ENCODE measurements around the gene PPM1M. TPM values are rescaled to one million over a fixed set of nuclear protein-coding genes. Genes with fewer than 3 reads are reported as not detected.
A peak's percentile ranks its signal among the peaks of the same experiment; 100 is the strongest.

Gene PPM1M
- total RNA-seq, 1 donor from 2014 or later: 59.5 TPM

DNA sequence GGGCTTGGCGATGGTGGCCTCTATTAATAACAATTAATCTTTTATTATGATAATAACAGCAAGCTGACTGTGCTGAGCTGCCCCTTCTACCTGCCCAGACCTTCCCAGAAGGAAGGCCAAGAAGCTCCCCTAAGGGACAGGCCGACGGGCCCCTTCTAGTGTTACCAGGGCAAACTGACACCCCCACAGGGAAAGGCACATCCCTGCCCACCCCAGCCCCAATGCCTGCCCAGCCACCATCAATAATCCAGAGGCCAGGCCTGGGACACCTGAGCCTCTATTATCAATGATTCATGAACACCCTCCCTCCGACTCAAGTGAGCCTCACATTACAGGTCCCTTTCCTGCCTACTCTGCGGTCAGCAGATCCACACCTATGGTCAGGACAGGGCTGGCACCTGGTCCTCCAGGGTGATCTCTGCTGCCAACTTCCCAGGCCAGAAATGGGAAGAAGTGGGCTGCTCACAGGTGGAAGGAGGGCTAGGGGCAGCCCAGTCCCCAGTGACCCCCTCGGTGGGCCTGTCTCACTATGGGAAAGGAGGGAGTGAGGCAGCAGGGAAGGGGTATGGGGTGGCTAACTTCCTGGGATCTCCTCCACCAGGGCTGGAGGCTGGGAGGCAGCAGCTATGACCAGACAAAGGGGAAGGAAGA, 8.4 kb upstream of the PPM1M start:
- Mint-ChIP-seq H3K4me3 (peak overlapping the region; percentile 73), H3K27me3 (ENCODE audit: insufficient read depth) (no peaks in the 10 kb centered on the region), H3K9me3 (no peaks in the 10 kb centered on the region), H3K27ac (peak overlapping the region; percentile 73), H3K4me1 (ENCODE audit: low read depth) (peaks cover 69% of the 10 kb centered on the region), H3K36me3 (ENCODE audit: low read depth) (peaks cover 15% of the 10 kb centered on the region)
- intact Hi-C loops (cut with micrococcal nuclease): no loop called here
- no peak for DNase-seq (ENCODE audit: low spot score)

DNA sequence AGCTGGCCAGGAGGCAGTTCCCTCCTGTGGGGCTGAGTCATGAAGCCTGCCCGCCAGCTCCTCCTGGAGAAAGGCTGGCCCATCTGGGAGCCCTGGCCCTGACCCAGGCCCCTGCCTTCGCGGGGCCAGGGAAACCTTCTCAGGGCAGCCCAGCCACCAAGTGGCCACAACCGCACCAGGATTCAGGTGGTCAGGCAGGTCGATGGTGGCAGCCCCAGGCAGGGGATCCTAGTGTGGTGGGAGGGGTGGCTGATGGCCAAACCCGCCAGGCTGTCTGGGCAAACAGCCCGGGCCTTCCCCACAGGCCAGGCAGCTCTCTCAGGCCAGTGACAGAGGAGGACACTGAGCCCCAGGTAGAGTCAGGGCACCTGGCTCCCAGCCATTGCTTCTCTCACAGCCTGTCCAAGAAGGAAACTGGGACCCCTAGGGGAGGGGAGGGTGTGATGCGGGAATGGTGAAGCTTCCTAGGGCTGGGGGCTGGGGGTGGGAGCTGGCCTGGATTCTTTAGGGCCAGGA, 7.8 kb upstream of the PPM1M start:
- H3K27ac Mint-ChIP-seq: peak overlapping the region; percentile 73
- H3K9me3 Mint-ChIP-seq: no peaks in the 10 kb centered on the region
- H3K27me3 Mint-ChIP-seq (ENCODE audit: insufficient read depth): no peaks in the 10 kb centered on the region
- no peak for DNase-seq (ENCODE audit: low spot score)
- intact Hi-C loops (cut with micrococcal nuclease): no loop called here
- peaks cover 66% of the 10 kb centered on the region for H3K4me1 Mint-ChIP-seq (ENCODE audit: low read depth)
- H3K36me3 Mint-ChIP-seq (ENCODE audit: low read depth): peaks cover 15% of the 10 kb centered on the region
- H3K4me3 Mint-ChIP-seq: peak overlapping the region; percentile 95

DNA sequence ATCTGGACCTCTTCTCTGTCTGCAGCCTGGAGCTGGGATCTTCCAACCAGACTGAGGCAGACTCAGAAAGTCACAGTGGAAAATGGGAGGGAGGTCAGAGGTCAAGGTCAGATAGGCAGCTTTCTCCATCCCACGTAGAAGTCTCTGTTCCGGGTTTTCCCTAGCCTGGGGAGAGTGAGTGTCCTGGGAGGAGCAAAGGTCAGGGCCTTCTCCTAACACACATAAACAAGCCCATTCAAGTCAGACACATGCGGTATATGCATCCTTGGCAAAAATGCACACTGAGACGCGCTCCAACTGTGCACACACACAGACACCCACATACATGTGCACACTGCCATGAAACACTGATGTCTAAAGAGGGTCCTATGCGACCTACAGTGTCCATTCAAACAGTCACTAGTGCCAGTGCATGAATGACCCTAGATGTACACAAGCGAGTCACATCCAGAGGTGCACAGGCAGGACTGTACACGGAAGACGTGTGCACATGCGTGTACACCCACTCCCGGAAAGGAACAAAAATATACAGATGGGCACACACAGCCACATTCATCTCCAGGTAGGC, 7.3 kb upstream of the PPM1M start:
- H3K36me3 Mint-ChIP-seq (ENCODE audit: low read depth): peaks cover 15% of the 10 kb centered on the region
- no peak for DNase-seq (ENCODE audit: low spot score)
- peaks cover 71% of the 10 kb centered on the region for H3K4me1 Mint-ChIP-seq (ENCODE audit: low read depth)
- H3K27me3 Mint-ChIP-seq (ENCODE audit: insufficient read depth): no peaks in the 10 kb centered on the region
- intact Hi-C loops (cut with micrococcal nuclease): no loop called here
- peak overlapping the region; percentile 95 for H3K4me3 Mint-ChIP-seq
- peaks cover under 1% of the 10 kb centered on the region for H3K9me3 Mint-ChIP-seq
- H3K27ac Mint-ChIP-seq: peak overlapping the region; percentile 94

DNA sequence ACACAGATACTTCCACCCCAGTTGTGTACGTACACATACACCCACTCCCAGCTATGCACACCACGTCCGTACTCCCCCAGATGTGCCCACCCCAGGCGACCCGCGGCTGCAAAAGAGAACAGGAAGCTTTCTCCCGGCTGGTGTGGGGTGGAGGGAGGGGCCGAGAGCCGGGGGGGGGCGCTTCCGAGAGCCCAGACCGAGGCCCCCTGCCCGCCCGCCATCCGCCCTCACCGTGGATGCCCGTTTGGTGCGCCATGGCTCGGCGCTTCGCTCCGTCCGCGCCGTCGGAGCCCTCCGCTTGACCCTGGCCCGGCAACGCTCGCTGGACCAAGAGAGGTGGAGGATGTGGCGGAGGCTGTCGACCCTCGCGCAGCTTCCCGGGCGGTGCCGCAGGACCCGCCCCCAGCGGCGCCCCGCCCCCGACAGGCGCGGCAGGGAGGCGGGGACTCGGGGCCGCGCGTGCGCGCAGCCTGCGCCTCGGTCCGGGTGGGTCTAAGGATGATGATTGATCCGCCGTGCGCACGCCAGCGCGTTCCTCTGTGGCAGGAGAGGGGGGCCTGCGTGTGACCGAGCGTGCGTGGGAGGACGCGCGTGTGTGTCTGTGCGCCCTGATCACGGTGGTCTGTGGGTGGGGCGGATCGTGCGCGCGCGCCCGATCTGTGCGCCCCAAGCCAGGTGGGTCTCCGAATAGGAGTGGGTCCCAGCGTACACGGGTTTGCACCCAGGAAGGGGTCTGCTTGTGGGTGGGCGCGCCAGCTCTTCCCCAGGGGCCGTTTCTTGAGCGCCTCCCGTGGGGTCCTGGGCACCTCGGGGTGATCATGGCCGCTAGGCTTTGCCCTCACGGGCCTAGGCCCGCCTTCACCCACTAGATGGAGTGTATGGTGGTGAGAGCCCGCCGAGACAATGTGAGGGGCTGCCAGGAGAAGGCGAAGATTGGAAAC, 6.5 kb upstream of the PPM1M start, which contains the start of gene TWF2:
Gene TWF2 (minus strand): TSS at position 398 of the 941 bp plus-strand sequence. CDS start 142 bp downstream, at position 256.
- Mint-ChIP-seq H3K4me1 (ENCODE audit: low read depth) (peaks cover 75% of the 10 kb centered on the region), H3K27me3 (ENCODE audit: insufficient read depth) (no peaks in the 10 kb centered on the region), H3K36me3 (ENCODE audit: low read depth) (peaks cover 15% of the 10 kb centered on the region), H3K27ac (peak within 1 kb of the TSS; percentile 98), H3K4me3 (peak within 1 kb of the TSS; percentile 95), H3K9me3 (peaks cover 3% of the 10 kb centered on the region)
- DNase-seq (ENCODE audit: low spot score): peak; percentile 87
- intact Hi-C loops (cut with micrococcal nuclease): loop anchor here (1.0 kb wide), 5 partner anchors 14 to 182 kb away; partner anchors contain the start of gene ALAS1

DNA sequence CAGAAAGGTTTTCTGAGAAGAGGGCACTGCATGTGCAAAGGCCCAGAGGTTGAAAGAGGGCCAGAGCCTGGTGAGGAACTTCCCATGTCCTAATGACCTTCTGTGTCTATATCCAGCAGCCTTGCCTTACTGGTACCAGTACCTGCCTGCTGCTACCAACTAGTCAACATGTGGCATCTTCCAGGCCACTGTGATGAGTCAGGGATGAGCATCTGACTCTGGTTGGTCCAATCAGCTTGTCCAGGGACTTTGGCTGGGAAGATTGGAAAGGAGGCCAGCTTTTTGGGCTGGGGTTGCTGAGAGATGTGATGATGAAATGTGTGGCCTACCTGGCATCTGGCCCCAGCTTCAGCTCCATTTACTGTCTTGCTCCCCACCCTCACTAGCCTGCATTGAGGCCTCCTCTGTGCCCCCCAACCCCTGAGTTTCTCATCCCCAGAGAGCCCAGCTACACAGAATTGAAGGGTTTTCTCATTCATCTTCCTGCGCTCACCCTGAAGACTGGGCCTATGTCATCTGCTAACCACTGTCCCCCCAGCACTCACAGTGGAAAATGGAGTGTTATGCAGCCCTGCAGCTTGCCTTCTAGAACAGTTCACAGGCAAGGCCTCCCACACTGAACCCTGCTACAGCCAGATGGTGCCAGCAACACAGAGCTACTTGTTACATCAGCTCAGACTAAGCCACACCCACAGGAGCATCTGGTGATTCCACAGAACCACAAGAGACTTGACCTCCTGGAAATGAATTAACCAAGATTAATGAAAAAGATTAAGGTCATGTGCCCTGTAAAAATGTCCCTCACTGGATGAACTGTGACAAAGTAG, 5.3 kb upstream of the PPM1M start:
- H3K9me3 Mint-ChIP-seq: peaks cover 3% of the 10 kb centered on the region
- peaks cover 78% of the 10 kb centered on the region for H3K4me1 Mint-ChIP-seq (ENCODE audit: low read depth)
- peaks cover 17% of the 10 kb centered on the region for H3K36me3 Mint-ChIP-seq (ENCODE audit: low read depth)
- DNase-seq (ENCODE audit: low spot score): peak; percentile 47
- H3K4me3 Mint-ChIP-seq: peak overlapping the region; percentile 95
- H3K27ac Mint-ChIP-seq: peak overlapping the region; percentile 98
- intact Hi-C loops (cut with micrococcal nuclease): loop anchor here (1.0 kb wide), 2 partner anchors 31 to 37 kb away; no protein-coding TSS in a partner anchor
- H3K27me3 Mint-ChIP-seq (ENCODE audit: insufficient read depth): no peaks in the 10 kb centered on the region

DNA sequence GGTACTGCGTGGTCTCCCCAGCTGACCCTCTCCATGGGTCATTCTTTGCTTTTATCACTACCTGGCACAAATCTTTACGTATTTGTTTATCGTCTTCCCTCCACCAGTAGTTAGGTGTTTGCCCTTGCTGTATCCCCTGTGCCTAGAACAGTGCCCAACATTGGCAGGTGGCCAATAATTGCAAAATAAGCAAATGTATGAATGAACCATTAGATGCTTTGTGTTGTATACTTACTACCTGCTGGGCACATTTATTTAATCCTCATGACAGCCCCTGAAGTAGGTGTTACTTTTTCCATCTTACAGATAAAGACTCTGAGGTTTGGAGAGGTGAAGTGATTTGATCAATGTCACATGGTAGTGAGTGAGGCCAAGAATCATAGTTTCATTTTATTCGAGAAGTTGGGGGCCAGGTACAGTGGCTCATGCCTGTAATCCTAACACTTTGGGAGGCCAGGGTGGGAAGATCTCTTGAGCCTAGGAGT, 4.6 kb upstream of the PPM1M start:
- H3K4me3 Mint-ChIP-seq: peak overlapping the region; percentile 95
- H3K27me3 Mint-ChIP-seq (ENCODE audit: insufficient read depth): no peaks in the 10 kb centered on the region
- peaks cover 17% of the 10 kb centered on the region for H3K36me3 Mint-ChIP-seq (ENCODE audit: low read depth)
- intact Hi-C loops (cut with micrococcal nuclease): loop anchor here (1.0 kb wide), 2 partner anchors 30 to 36 kb away; no protein-coding TSS in a partner anchor
- peak overlapping the region; percentile 98 for H3K27ac Mint-ChIP-seq
- H3K9me3 Mint-ChIP-seq: peaks cover 3% of the 10 kb centered on the region
- no peak for DNase-seq (ENCODE audit: low spot score)
- peaks cover 78% of the 10 kb centered on the region for H3K4me1 Mint-ChIP-seq (ENCODE audit: low read depth)

DNA sequence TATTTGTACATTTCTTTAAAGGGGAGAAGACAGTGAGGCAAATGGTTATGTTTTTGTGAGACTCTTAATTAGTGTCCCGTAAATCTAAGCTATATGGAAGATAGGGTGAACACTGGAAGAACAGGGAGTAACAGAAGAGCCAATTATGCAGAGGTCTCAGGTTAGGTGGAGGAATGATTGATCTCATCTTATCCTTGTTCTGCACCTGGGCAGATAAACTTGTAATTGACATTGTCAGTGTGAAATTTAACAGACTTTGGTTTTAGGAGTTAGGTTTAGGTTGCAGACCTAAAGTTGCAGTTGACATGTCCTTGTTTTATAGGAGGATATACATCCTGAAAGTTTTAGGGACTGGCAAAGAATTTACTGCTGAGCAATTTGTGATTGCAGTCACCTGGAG, 3.5 kb upstream of the PPM1M start:
- Mint-ChIP-seq H3K36me3 (ENCODE audit: low read depth) (peaks cover 20% of the 10 kb centered on the region), H3K27ac (peak overlapping the region; percentile 88)

DNA sequence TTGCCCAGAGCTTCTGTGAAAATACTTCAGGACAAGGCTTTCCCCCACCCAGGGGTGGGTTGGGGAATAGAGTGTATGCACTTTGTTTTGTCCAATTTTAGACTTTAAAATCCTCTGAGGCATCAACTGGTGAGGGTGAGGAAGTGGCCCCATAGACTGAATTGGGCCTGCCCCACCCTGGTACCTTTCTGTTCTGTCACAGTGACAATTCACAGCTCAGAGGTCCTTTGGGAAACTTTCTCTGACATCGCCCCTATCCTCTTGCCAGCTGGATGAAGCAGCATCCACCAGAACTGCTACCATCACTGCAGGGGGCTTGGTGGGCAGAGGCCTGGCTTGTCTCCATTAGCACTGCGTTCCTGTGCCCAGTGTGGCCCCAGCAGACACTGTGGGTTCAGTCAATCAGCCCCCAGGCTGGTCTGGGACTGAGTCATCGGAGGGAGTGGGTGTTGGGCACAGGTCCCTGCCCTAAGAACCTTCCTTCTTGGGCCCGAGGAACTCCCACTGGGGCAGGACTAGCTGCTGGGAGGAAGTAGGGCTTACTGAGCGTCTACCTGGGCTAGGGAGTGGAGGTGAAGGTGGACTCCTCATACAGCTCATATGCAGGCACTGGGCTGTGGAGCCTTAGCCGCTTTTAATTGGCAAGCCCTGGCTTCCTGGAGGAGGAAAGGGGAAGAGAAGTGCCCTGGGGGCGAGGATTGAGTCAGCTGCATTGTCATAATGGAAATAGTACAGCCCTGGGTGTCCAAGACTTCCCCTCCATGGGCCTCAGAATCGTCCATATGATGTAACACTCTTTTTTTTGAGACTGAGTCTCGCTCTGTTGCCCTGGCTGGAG, 1.5 kb upstream of the PPM1M start:
- intact Hi-C loops (cut with micrococcal nuclease): loop anchor here (1.0 kb wide), 1 partner anchor 9 kb away; no protein-coding TSS in a partner anchor
- peaks cover 81% of the 10 kb centered on the region for H3K4me1 Mint-ChIP-seq (ENCODE audit: low read depth)
- H3K4me3 Mint-ChIP-seq: peak overlapping the region; percentile 78

More for the DNA sequence above, 3.5 kb upstream of the PPM1M start:
- DNase-seq (ENCODE audit: low spot score): no peak
- H3K27me3 Mint-ChIP-seq (ENCODE audit: insufficient read depth): no peaks in the 10 kb centered on the region
- peaks cover 3% of the 10 kb centered on the region for H3K9me3 Mint-ChIP-seq
- peak overlapping the region; percentile 57 for H3K4me3 Mint-ChIP-seq
- peaks cover 78% of the 10 kb centered on the region for H3K4me1 Mint-ChIP-seq (ENCODE audit: low read depth)
- intact Hi-C loops (cut with micrococcal nuclease): no loop called here

DNA sequence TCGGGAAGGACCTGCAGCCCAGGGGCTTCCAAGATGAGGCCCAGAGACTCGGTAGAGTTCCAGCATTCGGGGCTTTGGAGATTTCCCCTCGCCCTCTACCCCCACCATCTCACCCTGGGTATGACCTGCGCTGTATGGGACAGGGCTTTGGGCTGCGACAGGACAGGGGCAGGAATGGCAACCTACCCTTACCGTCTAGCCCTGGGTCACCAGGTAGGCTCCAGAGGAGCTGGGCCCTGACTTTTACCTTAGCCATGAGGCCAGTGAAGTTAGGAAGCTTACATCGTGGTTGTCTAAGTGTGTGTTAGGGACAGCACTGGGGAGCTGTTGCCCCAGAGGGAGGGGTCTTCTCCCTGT, 683 bp downstream of the PPM1M start:
- no peak for DNase-seq (ENCODE audit: low spot score)
- peaks cover 37% of the 10 kb centered on the region for H3K36me3 Mint-ChIP-seq (ENCODE audit: low read depth)
- peak overlapping the region; percentile 91 for H3K27ac Mint-ChIP-seq
- H3K27me3 Mint-ChIP-seq (ENCODE audit: insufficient read depth): no peaks in the 10 kb centered on the region
- H3K4me3 Mint-ChIP-seq: peak overlapping the region; percentile 88
- intact Hi-C loops (cut with micrococcal nuclease): no loop called here
- H3K9me3 Mint-ChIP-seq: peaks cover 3% of the 10 kb centered on the region
- peaks cover 77% of the 10 kb centered on the region for H3K4me1 Mint-ChIP-seq (ENCODE audit: low read depth)

More for the DNA sequence above, 1.5 kb upstream of the PPM1M start:
- DNase-seq (ENCODE audit: low spot score): no peak
- H3K36me3 Mint-ChIP-seq (ENCODE audit: low read depth): peaks cover 35% of the 10 kb centered on the region
- H3K27ac Mint-ChIP-seq: peak overlapping the region; percentile 92
- H3K9me3 Mint-ChIP-seq: peaks cover 3% of the 10 kb centered on the region
- H3K27me3 Mint-ChIP-seq (ENCODE audit: insufficient read depth): no peaks in the 10 kb centered on the region

DNA sequence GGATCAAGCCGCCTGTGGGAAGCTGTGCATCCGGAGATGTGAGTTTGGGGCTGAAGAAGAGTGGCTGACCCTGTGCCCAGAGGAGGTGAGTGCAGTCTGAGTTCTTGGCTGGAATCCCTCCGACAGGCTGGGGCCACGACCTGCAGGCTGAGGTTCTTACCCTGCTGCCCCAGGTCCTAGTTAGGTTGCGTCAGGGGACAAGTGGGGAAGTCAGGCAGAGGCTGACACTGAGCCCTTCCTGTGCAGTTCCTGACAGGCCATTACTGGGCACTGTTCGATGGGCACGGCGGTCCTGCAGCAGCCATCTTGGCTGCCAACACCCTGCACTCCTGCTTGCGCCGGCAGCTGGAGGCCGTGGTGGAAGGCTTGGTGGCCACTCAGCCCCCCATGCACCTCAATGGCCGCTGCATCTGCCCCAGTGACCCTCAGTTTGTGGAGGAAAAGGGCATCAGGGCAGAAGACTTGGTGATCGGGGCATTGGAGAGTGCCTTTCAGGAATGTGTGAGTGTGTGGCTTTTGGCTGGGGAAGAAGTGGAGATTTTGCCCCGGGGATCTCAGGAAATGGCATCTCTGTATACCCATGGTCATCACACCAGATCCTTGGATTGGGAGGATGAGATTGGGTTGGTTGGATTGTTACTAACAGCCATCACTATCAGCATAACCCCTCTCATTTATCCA, 1.3 kb downstream of the PPM1M start:
- intact Hi-C loops (cut with micrococcal nuclease): no loop called here
- Mint-ChIP-seq H3K27ac (peak overlapping the region; percentile 91), H3K27me3 (ENCODE audit: insufficient read depth) (no peaks in the 10 kb centered on the region), H3K9me3 (peaks cover 3% of the 10 kb centered on the region), H3K36me3 (ENCODE audit: low read depth) (peaks cover 38% of the 10 kb centered on the region), H3K4me1 (ENCODE audit: low read depth) (peaks cover 73% of the 10 kb centered on the region), H3K4me3 (peak overlapping the region; percentile 88)
- no peak for DNase-seq (ENCODE audit: low spot score)
